Panc1 (cell line): ENCODE measurements around the gene LGR5.

ENCODE experiments used
- POLR2AphosphoS5 ChIP-seq: IDR thresholded peaks from 2 replicates; pipeline ENCODE4 v1.6.1; 2012; ENCODE audit warnings: mild to moderate bottlenecking, low read depth, low read length, moderate library complexity
- SIN3A ChIP-seq: IDR thresholded peaks from 2 replicates; pipeline ENCODE4 v1.6.1; 2012; ENCODE audit warnings: low read depth, mild to moderate bottlenecking, low read length, moderate library complexity, borderline replicate concordance; ENCODE audit not compliant: insufficient read depth
- TCF7L2 ChIP-seq: IDR thresholded peaks from 2 replicates; pipeline ENCODE4 v1.6.1; 2011; ENCODE audit warnings: mild to moderate bottlenecking, low read depth, low read length, inconsistent platforms
- TF ChIP-seq, protein P1 (sequence below): fragments of 450-650 bp; IDR thresholded peaks from 2 replicates; pipeline ENCODE4 v1.5.1; 2017; ENCODE audit warnings: mild to moderate bottlenecking
- TF ChIP-seq, protein P2 (sequence below), 2 experiments: IDR thresholded peaks; 2 replicates each; pipeline ENCODE4 v1.6.1; 2011 to 2012; ENCODE audit warnings: low read depth in 2 of 2, control low read depth in 1 of 2, low read length in 1 of 2, mild to moderate bottlenecking in 1 of 2, moderate library complexity in 1 of 2; ENCODE audit not compliant: insufficient read depth in 1 of 2

DNA sequence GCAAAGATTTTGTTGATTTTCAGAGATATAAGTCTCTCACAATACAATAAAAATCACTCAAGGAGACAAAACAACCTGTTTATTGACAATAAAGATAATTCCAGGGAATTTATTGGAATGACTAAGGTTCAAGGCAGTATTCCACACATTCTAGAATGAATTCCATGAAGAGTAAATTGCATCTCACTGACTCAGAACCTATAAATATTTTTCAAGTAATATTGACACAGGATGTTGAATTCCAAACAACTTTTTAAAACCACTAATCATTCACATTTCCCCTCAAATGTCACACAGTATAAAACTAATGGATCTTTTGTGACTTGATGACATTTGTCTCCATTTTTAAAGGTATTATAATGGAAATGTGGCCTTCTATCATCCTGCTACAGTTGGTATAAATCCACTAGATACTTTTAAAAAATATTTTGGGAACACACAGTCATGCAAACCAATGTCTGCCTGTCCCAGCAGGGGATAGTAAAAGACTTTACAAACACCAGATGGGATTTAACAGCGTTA, 42.1 kb upstream of the LGR5 start:
- TF ChIP-seq, protein P1, sequence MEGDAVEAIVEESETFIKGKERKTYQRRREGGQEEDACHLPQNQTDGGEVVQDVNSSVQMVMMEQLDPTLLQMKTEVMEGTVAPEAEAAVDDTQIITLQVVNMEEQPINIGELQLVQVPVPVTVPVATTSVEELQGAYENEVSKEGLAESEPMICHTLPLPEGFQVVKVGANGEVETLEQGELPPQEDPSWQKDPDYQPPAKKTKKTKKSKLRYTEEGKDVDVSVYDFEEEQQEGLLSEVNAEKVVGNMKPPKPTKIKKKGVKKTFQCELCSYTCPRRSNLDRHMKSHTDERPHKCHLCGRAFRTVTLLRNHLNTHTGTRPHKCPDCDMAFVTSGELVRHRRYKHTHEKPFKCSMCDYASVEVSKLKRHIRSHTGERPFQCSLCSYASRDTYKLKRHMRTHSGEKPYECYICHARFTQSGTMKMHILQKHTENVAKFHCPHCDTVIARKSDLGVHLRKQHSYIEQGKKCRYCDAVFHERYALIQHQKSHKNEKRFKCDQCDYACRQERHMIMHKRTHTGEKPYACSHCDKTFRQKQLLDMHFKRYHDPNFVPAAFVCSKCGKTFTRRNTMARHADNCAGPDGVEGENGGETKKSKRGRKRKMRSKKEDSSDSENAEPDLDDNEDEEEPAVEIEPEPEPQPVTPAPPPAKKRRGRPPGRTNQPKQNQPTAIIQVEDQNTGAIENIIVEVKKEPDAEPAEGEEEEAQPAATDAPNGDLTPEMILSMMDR, result peak; percentile 12; the same call in 1 of the 2 replicates
- no peak for TF ChIP-seq POLR2AphosphoS5
- TF ChIP-seq, protein P2, sequence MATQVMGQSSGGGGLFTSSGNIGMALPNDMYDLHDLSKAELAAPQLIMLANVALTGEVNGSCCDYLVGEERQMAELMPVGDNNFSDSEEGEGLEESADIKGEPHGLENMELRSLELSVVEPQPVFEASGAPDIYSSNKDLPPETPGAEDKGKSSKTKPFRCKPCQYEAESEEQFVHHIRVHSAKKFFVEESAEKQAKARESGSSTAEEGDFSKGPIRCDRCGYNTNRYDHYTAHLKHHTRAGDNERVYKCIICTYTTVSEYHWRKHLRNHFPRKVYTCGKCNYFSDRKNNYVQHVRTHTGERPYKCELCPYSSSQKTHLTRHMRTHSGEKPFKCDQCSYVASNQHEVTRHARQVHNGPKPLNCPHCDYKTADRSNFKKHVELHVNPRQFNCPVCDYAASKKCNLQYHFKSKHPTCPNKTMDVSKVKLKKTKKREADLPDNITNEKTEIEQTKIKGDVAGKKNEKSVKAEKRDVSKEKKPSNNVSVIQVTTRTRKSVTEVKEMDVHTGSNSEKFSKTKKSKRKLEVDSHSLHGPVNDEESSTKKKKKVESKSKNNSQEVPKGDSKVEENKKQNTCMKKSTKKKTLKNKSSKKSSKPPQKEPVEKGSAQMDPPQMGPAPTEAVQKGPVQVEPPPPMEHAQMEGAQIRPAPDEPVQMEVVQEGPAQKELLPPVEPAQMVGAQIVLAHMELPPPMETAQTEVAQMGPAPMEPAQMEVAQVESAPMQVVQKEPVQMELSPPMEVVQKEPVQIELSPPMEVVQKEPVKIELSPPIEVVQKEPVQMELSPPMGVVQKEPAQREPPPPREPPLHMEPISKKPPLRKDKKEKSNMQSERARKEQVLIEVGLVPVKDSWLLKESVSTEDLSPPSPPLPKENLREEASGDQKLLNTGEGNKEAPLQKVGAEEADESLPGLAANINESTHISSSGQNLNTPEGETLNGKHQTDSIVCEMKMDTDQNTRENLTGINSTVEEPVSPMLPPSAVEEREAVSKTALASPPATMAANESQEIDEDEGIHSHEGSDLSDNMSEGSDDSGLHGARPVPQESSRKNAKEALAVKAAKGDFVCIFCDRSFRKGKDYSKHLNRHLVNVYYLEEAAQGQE (IDR thresholded peaks at IDR 0.05; ENCODE audit: insufficient read depth in 1 of 2, low read depth in 2 of 2, low read length in 1 of 2), result no peak
- no peak for TF ChIP-seq SIN3A
- TF ChIP-seq TCF7L2, result peak; percentile 80
